ENCODE results near the gene BPIFB1.

BPIFB1 gene

GRCh38 chr20:33332905-33333456 lies 50.0 kb downstream of the BPIFB1 start:
- no peak for DNase-seq

- no peak for DNase-seq
These were observed 50.6 kb downstream of the BPIFB1 start for GRCh38 chr20:33333616-33334015.

- no peak for DNase-seq
These were observed 51.1 kb downstream of the BPIFB1 start for GRCh38 chr20:33334111-33334510.

GRCh38 chr20:33336375-33336774 lies 53.4 kb downstream of the BPIFB1 start:
- no peak for DNase-seq

GRCh38 chr20:33337119-33337518 lies 54.1 kb downstream of the BPIFB1 start:
- no peak for DNase-seq

GRCh38 chr20:33337531-33338165 lies 54.6 kb downstream of the BPIFB1 start:
- no peak for DNase-seq

- DNase-seq: no peak
These were observed 55.6 kb downstream of the BPIFB1 start for GRCh38 chr20:33338467-33339258.

GRCh38 chr20:33339515-33340058 lies 56.6 kb downstream of the BPIFB1 start:
- no peak for DNase-seq

- no peak for DNase-seq
These were observed 60.5 kb downstream of the BPIFB1 start for GRCh38 chr20:33343521-33343920.

GRCh38 chr20:33345342-33345741 lies 62.3 kb downstream of the BPIFB1 start:
- no peak for DNase-seq

GRCh38 chr20:33348136-33348937 lies 65.3 kb downstream of the BPIFB1 start:
- DNase-seq: no peak

- no peak for DNase-seq
These were observed 66.5 kb downstream of the BPIFB1 start for GRCh38 chr20:33349493-33349892.

GRCh38 chr20:33351696-33352095 lies 68.7 kb downstream of the BPIFB1 start:
- DNase-seq: no peak

- DNase-seq: no peak
These were observed 69.4 kb downstream of the BPIFB1 start for GRCh38 chr20:33352258-33353012.

GRCh38 chr20:33353013-33353402 lies 70.0 kb downstream of the BPIFB1 start:
- no peak for DNase-seq

All from NCI-H526 treated with DMSO at 0.1 percent for 48 hours (cell line).